ENCODE data around the gene SGO2.

GRCh38 chr2:200588076-200588678, 62.2 kb downstream of the SGO2 start:
- no peak for TF ChIP-seq CTCF (IDR thresholded peaks at IDR 0.05; ENCODE audit: extremely low read depth in 1 of 2, insufficient read depth in 1 of 2, low read depth in 1 of 2, low read length in 2 of 2)
- no peak for TF ChIP-seq MAX (IDR thresholded peaks at IDR 0.05; ENCODE audit: insufficient read depth, insufficient read length)
- no peak for TF ChIP-seq POLR2AphosphoS5 (IDR thresholded peaks at IDR 0.05; ENCODE audit: insufficient read depth, low read depth, low read length)
- TF ChIP-seq POLR2A (IDR thresholded peaks at IDR 0.05; ENCODE audit: low read depth, low read length) = no peak
- no peak for TF ChIP-seq EZH2 (IDR thresholded peaks at IDR 0.05; ENCODE audit: borderline replicate concordance, low read depth, low read length, severe bottlenecking)
- no peak for TF ChIP-seq GATA2 (IDR thresholded peaks at IDR 0.05; ENCODE audit: insufficient read depth, insufficient read length, low read depth, low read length)
